Activated CD4-positive, alpha-beta T cell treated with anti-CD3 and anti-CD28 coated beads, Interleukin-2, Interleukin-4, amounts not matched to agents 100 ng/mL and 50 ng/mL, durations not matched to agents 16 hours and 8 hours (primary cell): Measurements from ENCODE around the gene CRYBG1.

Experiments
- DNase-seq: peaks from one replicate; pipeline ENCODE4 v3.0.0-alpha.2; 2020; ENCODE audit warnings: low spot score

Gene CRYBG1

DNA sequence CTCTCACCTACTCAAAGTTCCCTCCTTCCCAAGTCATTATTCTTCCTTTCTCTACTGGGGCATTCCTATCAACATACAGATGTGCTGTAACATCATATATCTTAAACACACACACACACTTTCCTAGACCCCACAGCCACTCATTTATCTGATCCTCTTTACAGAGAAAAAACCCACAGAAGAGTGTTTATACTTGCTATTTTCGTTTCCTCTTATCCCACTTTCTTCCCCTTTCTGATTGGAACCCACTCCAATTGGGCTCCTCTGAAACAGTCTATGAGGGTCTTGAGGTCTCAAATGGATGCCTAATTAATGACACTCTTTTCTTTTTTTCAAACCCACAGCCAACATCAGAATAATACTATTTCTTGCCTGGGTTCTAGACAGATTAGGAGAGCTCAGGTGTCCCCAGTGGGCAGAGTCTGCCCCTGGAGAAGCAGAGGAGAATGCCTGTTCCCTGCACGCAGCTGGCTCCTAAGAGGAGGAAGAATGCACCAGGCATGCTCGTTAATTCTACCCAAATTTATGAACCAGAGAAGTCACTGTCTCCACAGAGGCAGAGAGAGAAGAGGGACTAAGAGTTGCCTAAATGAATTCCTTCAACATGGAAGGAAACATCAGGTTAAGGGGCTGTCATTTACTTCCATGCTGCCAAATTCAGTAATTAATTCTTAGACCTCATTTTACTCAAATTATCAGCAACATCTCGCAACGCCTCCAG lies 65.9 kb downstream of the CRYBG1 start:
- no peak for DNase-seq

DNA sequence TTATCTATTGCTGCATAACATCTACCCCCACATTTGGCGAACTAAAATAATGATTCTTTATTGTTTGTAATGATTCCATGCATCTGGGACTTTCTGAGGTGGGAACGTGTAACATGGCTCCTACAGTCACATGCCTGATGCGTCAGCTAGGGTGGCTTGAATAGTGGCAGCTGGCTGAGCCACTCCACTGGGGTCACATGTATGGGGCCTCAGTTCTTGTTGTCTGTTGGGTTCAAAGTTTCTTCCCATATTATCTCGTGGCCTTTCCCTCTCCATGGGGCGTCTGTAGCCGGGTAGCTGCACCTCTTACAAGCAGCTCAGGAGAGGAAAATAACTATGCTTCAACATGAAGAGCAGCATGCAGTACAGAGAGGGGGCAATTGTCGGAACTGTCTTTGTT lies 69.9 kb downstream of the CRYBG1 start:
- no peak for DNase-seq

DNA sequence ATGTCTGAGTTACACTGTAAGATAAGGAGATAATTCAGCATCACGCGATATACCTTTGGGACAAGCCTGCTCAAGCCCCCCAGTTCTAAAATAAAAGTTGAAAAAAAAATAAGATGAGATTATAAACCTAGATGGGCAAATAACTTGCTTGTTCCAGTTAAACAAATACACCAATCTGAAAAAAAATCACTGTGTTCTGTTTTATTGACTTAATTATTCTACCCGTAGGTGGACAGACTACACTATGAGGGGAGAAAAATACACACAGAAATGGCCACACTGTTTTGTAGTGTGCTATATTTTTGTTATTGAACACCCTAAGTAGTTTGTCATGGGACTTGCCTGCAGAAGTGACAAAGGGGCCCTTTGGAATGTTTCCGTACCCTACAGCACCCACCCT lies 70.9 kb downstream of the CRYBG1 start:
- no peak for DNase-seq

DNA sequence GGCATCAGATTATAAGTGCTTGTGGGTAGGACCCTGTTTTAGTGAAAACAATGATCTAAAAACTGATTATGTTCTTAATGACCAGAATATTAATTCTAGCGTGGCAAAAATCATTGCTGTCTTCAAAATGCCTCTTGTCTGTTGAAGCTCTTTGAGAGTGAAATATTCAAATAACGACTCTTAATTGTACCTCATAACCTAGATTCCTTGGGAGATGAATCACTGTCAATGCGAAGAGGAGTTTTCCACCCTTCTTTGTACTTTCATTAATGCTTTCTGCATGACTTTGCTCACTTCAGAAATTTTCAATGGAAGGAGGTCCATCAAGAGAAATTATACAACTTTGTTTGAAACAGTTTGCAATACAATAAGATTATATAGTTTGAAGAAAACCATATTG lies 71.5 kb downstream of the CRYBG1 start:
- no peak for DNase-seq

DNA sequence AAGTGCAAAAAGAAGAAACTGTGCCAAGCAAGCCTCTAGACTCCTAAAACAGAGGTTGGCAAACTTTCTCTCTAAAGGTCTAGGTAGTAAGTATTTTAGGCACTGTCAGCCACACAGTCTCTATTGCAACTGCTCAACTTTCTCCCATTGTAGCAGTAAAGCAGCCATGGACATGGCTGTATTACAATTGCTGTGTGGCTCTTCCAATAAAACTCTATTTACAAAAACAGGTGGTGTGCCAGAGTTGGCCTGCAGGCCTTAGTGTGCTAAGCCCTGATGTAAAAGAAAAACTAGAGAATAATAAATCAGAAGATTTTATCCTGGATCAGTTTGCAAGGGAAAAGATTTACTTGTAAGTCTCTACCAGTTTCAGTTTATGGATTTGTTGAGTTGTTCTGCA lies 74.0 kb downstream of the CRYBG1 start:
- no peak for DNase-seq

DNA sequence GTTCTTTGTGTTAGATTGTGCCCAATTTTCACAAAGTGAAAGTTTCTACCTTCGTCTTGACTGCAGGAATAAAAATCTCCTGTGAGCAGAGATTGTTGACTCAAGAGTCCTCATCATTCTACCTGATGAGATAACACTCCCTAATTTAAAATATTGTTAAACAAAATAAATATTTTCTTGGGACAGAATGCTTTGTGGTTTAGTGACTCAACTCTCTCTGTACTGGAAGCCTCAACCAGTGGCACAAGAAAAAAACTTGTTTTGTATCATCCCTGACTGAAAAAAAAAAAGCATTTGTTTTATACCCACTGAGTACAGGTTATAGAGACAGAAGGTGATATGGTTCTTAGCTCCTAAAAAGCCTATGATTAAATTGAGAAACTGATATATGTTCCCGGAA lies 78.9 kb downstream of the CRYBG1 start:
- no peak for DNase-seq

DNA sequence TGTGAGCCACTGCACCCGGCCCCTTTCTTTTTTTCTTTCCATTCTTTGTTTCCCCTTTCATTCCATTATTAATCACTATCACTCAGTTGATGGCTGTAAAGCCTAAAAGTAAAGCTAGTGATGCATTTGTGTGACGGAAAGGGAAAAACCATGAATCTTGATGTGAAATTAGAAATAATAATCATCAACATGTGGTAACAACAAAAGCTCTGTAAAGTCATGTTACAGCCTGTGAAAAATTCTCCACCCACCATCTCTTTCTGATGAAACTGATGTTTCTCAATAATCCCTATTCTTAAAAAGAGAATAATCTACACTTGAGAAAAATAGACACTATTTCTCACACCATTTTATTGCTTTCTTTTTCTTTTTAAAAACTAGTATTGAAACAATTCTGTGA lies 80.0 kb downstream of the CRYBG1 start:
- no peak for DNase-seq

DNA sequence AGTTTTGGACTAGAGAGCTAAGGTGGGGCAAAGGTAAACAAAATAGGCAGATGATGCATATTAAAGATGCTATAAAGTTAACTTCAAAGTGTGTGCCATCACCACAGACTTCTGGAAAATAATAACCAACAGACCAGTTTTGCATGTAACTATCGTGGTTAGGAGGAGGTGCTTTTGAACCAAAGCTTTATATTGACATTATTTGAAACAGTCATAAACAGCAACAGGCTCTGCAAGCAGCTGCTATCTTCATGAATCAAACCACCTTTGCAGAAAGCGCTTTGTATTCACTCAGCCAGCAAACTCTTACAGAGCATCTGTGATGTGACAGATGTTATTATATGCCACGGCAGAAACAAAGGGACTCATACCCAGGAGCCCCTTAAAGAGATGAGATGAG lies 81.9 kb downstream of the CRYBG1 start:
- DNase-seq: no peak

DNA sequence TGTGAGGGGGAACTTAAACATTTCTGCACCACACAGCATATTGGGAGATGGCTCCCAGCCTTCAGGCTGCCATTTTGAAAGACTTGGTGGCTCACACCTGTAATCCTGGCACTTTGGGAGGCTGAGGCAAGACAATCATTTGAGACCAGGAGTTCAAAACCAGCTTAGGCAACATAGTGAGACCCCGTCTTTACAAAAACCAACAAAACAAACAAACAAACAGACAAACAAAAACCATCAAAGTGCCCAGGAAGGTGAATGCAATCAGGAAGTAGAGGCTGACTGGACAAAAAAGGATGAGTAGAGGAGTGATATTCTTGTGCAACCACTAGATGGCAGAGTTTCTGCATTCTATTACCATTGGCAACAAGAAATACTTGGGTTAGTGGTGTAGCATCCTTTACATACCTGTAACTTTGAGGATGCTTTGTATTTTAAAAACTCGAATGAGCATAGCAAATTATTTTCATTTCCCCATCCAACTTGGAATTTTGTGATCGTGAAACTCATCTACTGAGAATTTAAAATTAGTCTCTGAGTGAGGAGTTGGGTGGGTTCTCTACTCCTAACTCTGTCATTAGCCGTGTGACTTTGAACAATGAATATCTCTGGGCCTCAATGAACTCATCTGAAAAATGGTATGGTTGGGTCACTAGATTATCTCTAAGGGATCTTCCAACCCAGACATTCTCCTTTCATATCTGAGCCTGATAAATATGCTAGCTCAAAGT lies 84.4 kb downstream of the CRYBG1 start:
- DNase-seq: peak; percentile 82

DNA sequence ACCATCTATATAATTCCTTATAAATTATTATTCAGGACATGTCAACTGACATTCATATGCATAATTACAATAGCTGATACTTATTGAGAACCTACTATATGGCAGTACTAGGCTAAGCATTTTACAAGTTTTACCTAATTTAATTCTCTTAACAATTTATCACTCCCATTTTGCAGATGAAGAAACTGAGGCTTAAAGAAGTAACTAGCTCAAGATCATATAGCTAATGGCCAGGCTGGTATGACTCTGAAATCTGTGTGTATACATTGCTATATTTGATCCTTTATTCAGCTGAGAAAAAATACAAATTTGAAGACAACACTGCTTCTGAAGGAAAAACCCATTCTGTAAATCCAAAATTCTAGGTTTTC lies 85.0 kb downstream of the CRYBG1 start:
- DNase-seq: no peak

DNA sequence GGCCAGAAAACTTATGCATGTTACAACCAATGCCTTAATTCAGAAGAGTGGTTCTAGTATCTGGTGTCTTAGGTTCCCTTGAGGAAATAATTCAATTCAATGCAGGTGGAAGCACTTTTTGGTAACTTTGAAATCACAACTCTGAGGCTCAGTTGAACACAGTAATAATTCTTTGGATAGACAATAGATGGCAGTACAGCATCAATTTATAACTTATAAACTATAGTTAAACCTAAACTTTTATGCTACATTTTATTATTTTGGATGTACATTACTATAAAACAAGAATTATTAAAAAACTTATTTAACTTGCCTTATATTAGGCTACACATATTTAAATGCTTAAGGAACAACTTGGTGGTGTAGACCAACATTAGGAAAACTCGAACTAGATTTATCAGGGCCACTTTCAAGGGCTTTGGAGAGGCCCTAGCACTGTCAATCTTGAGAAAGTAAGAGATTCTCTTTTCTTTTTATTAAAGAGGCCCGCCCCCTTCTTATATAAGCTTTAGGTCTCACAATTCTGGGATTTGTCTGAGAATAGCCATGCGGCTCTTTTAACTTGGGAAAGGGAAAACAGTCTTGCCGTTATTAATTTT lies 85.9 kb downstream of the CRYBG1 start:
- DNase-seq: peak; percentile 36

DNA sequence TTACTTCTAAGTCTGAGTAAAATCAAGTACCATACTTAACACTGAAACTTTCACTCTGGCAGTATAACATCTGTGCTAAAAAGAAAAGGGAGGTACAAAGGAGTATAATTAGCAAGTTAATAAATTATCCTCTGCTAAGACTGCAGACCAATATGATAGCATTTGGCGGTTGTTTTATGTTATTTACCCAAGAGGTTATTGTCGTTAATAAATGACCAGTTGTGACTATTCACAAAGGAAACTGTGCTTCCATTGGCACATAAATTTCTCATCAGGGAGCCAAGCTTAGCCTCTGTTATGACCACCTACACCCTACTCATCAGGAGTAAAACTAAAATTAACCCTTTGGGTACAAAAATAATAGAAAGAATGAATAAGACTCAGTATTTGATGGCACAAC lies 86.5 kb downstream of the CRYBG1 start:
- DNase-seq: no peak

DNA sequence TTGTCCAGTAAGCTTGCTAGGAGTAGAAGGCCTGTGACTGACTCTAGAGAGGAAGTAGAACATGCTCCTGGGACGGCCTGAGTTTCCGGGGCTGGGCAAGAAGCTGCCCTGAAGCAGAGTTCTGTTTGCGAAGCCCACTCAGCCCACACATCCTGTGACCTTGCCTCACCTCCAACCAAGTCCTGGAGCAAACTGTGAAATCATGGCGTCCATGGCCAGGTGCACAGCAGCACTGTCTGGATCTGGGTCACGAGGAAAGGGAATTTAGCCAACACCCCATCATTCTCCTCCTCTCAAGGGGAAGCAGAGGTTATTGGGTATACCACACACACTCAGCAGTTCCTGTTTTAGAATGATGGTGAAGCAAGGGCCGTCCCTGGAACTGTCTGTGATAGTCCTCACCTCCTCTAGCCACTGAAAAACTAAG lies 87.5 kb downstream of the CRYBG1 start:
- DNase-seq: peak; percentile 14

DNA sequence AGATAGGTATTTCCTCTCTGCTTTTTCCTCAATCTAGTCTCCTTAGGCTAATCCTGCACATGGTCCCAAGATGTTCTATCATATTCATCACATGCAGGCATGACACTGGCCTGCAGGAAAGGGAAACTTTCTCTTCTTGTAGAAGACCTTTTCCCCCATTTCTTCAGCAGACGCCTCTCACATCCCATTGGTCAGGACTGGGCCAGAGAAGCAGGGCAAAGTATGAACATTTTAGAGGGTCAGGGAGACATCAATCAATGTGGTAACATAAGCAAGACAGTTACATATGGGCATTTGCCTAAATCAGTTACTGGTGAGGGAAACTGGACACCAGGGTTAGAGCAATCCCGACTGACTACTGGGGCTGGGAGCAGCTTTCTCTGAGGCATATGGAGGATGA lies 90.1 kb downstream of the CRYBG1 start:
- DNase-seq: no peak

DNA sequence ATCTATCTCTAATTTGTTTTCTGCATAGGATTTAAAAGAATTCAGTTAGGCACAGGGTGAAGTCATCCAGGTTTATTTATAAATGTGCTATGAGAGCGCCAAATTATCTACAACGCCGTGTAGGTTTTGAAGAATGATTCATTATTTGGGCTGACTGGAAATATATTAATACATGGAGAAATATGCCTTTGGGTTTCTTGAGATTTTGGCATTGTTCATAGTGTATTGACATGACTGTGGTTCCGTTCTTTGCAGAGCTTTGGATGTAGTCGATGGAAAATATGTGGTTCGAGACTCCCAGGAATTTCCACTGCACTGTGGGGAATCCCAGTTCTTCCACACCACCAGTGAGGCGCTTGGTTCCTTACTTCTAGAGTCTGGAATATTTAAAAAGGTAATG lies 90.9 kb downstream of the CRYBG1 start:
- no peak for DNase-seq

DNA sequence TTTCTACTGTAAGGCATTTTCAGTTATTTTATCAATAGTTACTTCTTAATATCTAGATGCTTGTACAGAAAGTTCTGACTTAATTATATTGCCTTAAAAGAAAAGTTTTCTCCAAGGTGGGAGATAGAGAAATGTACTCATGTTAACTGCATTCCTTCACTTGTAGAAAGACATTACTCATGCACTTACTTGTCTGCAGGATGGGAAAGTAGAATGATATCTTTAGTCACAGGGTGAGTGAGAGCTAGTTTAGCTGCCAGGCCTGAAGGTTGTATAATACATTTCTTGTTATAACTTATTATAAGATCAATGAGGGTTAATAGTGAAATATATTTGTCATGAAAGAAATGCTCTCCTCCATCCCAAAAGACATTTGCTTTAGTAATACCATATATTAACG lies 92.1 kb downstream of the CRYBG1 start:
- DNase-seq: no peak

DNA sequence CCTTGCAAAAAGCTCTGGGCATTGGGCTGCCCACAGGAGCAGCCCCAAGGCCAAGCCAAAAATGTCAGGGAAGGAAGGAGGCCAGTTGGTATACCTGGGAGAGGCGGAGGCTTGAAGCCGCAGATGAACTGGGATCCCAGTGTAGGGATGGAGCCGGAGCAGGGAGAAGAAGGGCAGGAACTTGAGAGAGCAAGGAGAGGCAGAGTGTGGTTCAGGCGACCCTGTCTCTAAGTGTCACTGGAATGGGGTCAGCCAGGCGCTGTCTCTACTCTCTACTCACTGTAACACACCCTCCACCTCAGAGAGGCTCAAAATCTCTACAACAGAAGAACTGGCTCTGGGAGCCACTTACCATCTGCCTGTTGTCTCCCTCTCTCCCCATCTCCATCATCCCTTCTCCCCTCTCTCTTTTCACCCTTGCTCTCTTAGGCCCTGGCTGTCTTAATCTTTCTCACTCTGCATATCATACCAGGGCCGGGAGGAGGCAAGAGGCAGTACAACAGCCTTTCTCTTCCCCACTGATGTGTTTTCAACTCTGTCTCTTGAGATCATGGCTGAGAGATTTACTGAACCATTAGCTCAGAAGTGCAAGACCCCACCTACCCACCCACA lies 93.3 kb downstream of the CRYBG1 start:
- DNase-seq: no peak

DNA sequence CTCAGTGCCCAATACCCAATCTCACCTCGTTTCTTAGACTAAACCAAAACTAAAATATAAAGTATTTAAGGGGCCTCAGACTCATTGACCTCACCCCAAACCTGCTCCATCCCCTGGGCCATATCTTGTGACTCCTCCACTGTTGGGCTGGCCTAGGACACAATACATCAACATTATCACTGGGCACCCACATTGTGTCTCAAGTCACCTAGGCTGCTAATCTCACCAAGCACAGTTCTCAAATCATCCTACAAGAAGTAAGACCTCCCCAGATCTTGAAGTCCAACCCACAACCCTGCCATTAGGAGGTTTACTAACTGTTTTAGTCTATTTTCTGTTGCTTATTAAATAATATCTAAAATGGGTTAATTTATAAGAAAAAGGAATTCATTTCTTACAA lies 96.2 kb downstream of the CRYBG1 start:
- DNase-seq: no peak

DNA sequence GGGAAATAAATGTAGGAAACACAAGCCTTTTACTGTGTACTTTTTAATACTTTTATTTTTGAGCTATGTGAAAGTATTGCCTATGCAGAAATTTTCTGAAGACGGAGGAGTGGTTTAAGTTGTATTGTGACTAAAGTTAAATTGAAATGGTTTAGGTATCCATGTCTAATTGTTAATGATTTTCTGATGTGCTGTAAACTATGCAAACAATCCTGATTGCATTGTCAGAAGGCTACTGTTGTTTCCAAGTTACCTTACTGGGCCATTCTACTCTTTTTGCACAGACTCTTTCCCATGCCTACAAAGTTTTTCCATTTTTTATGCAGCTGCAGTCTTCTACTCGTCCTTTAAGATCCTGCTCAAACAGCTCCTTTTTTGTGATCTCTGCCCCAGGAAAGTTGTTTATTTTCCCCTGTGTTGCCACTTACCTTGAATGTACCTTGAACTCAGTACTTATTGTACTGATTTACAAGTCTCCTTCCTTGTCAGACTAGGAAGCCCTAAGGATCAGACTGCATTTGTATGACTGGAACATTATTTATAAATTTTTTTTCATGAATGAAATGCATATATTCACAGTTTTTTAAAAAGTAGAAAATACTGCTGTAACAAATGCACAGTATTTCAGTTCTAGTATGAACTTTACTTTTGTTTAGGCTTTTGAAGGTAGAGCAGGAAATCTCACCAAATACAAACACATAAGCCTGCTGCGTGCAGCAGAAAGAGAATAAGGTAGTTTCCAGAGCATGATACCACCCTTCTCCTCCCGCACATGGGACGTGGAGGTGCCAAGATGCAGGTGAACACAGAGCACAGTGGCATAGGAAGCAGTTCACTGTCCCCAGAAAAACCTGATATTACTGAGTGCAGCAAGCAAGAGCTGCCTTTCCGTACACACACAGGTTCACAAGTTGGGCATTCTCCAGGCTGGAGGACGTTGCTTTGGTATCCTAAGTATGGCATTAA lies 97.8 kb downstream of the CRYBG1 start:
- no peak for DNase-seq

DNA sequence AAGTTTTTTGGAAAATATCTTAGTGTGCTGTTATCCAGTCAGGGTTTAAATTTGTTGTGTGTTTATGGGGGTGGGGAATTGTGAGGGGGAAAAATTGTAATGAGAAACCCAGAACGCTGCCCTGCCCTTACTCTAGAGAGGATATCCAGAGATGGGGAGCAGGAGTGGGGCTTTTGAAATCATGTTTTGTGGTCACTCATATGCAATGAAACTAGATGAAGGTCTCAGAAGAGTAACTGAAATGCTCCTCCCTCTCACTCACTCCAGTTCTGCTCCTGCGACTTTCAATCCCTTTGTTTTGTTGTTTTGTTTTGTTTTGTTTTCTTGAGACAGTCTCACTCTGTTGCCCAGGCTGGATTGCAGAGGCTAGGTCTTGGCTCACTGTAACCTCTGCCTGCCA lies 100.0 kb downstream of the CRYBG1 start:
- DNase-seq: no peak

DNA sequence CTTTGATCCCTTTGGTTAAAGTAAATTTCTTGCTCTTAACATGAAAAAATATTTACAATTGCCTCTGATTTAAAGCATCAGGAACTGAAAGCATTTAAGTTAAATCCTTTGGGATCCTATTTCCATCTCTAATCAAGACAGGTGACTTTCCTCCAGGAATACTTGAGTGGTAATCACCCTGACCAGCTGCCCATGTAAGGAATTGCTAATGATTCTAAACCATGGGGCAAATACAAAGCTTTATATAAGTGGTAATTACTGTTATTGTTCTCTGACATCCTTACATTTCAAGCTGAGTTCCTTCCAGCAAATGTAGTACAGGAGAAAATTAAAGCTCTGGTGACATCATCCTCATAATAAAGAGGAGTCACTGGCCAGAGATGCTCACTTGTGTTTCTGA lies 100.6 kb downstream of the CRYBG1 start:
- DNase-seq: no peak
